H1 (cell line): ENCODE measurements around the gene PDGFB.

Experiments used
- CBX8 ChIP-seq: fragments of 300-800, 300-1000 bp; sonication (generic); IDR thresholded peaks from 2 replicates; pipeline ENCODE4 v1.7.1; 2016; ENCODE audit warnings: low read depth, low read length, borderline replicate concordance
- CEBPB ChIP-seq: IDR thresholded peaks from 2 replicates; pipeline ENCODE4 v1.6.1; 2012; ENCODE audit warnings: low read depth, low read length
- CTCF ChIP-seq, 3 experiments: IDR thresholded peaks; 1 replicate in 2 of 3; 2 replicates in 1 of 3; pipeline versions ENCODE4 v1.5.1 to v1.6.1; 2011; ENCODE audit warnings: low read length in 3 of 3, mild to moderate bottlenecking in 3 of 3, inconsistent platforms in 2 of 3, low read depth in 1 of 3, moderate library complexity in 1 of 3; ENCODE audit not compliant: insufficient read depth in 1 of 3; ENCODE audit errors: control extremely low read depth in 1 of 3
- EP300 ChIP-seq, 2 experiments: IDR thresholded peaks; 1 replicate in 1 of 2; 2 replicates in 1 of 2; pipeline ENCODE4 v1.6.1; 2011 to 2012; ENCODE audit warnings: low read depth in 2 of 2, low read length in 2 of 2, mild to moderate bottlenecking in 2 of 2, borderline replicate concordance in 1 of 2, inconsistent platforms in 1 of 2, moderate library complexity in 1 of 2
- EZH2 ChIP-seq: fragments of 200-600 bp; sonication (generic); IDR thresholded peaks from 2 replicates; pipeline ENCODE4 v1.7.1; 2012; ENCODE audit warnings: low read depth, mild to moderate bottlenecking, moderate library complexity, low read length, inconsistent platforms; ENCODE audit not compliant: severe bottlenecking
- FOSL1 ChIP-seq: IDR thresholded peaks from 2 replicates; pipeline ENCODE4 v1.6.1; 2011; ENCODE audit warnings: mild to moderate bottlenecking, low read depth, low read length, moderate library complexity; ENCODE audit not compliant: insufficient read depth
- JUN ChIP-seq: IDR thresholded peaks from 2 replicates; pipeline ENCODE4 v1.6.1; 2011; ENCODE audit warnings: low read depth, mild to moderate bottlenecking, improper control_type of control experiment, low read length
- KDM5A ChIP-seq: fragments of 200-600 bp; IDR thresholded peaks from 2 replicates; pipeline ENCODE4 v1.7.1; 2012; ENCODE audit warnings: mild to moderate bottlenecking, low read length, inconsistent platforms, mixed read lengths
- SP1 ChIP-seq: IDR thresholded peaks from 2 replicates; pipeline ENCODE4 v1.6.1; 2011; ENCODE audit warnings: low read depth, low read length
- SP2 ChIP-seq: IDR thresholded peaks from 2 replicates; pipeline ENCODE4 v1.6.1; 2012; ENCODE audit warnings: mild to moderate bottlenecking, low read length, inconsistent platforms
- SP4 ChIP-seq: IDR thresholded peaks from 2 replicates; pipeline ENCODE4 v1.6.1; 2012; ENCODE audit warnings: low read length, inconsistent platforms
- TBP ChIP-seq: IDR thresholded peaks from 2 replicates; pipeline ENCODE4 v1.6.1; 2011; ENCODE audit warnings: low read depth, low read length, improper control_type of control experiment
- TF ChIP-seq, protein P1 (sequence below): IDR thresholded peaks from 2 replicates; pipeline ENCODE4 v1.6.1; 2011; ENCODE audit warnings: low read depth, mild to moderate bottlenecking, low read length; ENCODE audit not compliant: insufficient read depth

- TF ChIP-seq TBP, result no peak
- TF ChIP-seq SP4, result no peak
- no peak for TF ChIP-seq EP300 (IDR thresholded peaks at IDR 0.05; ENCODE audit: borderline replicate concordance in 1 of 2, low read depth in 2 of 2, low read length in 2 of 2)
- TF ChIP-seq CTCF (IDR thresholded peaks at IDR 0.05; ENCODE audit: control extremely low read depth in 1 of 3, insufficient read depth in 1 of 3, low read depth in 1 of 3, low read length in 3 of 3), result no peak
- no peak for TF ChIP-seq FOSL1
- TF ChIP-seq EZH2, result no peak
- TF ChIP-seq SP1, result no peak
- TF ChIP-seq CBX8, result no peak
- no peak for TF ChIP-seq JUN
- TF ChIP-seq KDM5A, result no peak
- TF ChIP-seq CEBPB, result no peak
- TF ChIP-seq SP2, result no peak
- TF ChIP-seq, protein P1, sequence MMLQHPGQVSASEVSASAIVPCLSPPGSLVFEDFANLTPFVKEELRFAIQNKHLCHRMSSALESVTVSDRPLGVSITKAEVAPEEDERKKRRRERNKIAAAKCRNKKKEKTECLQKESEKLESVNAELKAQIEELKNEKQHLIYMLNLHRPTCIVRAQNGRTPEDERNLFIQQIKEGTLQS, result no peak
Observed at GRCh38 chr22:39206491-39206890, 38.3 kb downstream of the PDGFB start.
